NT2/D1 (cell line): Measurements from ENCODE around the gene DR1.

Source experiments
- SUZ12 ChIP-seq: IDR thresholded peaks from 2 replicates; pipeline ENCODE4 v1.6.1; 2011; ENCODE audit not compliant: insufficient read length, insufficient read depth; ENCODE audit errors: extremely low read depth
- YY1 ChIP-seq: IDR thresholded peaks from 2 replicates; pipeline ENCODE4 v1.6.1; 2011; ENCODE audit not compliant: insufficient read length, insufficient read depth
- ZNF274 ChIP-seq: IDR thresholded peaks from 2 replicates; pipeline ENCODE4 v1.6.1; 2011; ENCODE audit warnings: mild to moderate bottlenecking, low read depth, low read length

GRCh38 chr1:93330617-93331016 lies 15.1 kb upstream of the DR1 start:
- TF ChIP-seq ZNF274 (no peak), SUZ12 (no peak), YY1 (no peak)
